LNCaP clone FGC (cell line): ENCODE measurements around the gene NDUFAB1.

Experiments used
- DNase-seq: peaks from one replicate; pipeline ENCODE4 v3.0.0-alpha.2; 2011; ENCODE audit warnings: low read depth
- H3K4me3 ChIP-seq: 2 replicates; pipeline ENCODE4 v1.5.1; 2011; ENCODE audit warnings: mild to moderate bottlenecking, low read depth, low read length, control low read depth
- CTCF ChIP-seq: IDR thresholded peaks from 2 replicates; pipeline ENCODE4 v1.5.1; 2012; ENCODE audit warnings: mild to moderate bottlenecking; ENCODE audit not compliant: control insufficient read depth, insufficient read depth; ENCODE audit errors: extremely low read depth

The NDUFAB1 gene

GRCh38 chr16:23564575-23565363, 31.3 kb downstream of the NDUFAB1 start:
- no peak overlapping the region for H3K4me3 ChIP-seq
- DNase-seq: peak; percentile 64
- TF ChIP-seq CTCF: no peak

- no peak for TF ChIP-seq CTCF
- no peak overlapping the region for H3K4me3 ChIP-seq
- no peak for DNase-seq
These were observed 32.9 kb downstream of the NDUFAB1 start for GRCh38 chr16:23563186-23563585.

GRCh38 chr16:23562505-23562904, 33.6 kb downstream of the NDUFAB1 start:
- no peak for TF ChIP-seq CTCF
- no peak overlapping the region for H3K4me3 ChIP-seq
- DNase-seq: no peak

GRCh38 chr16:23561586-23561985, 34.5 kb downstream of the NDUFAB1 start:
- DNase-seq: no peak
- TF ChIP-seq CTCF: no peak
- no peak overlapping the region for H3K4me3 ChIP-seq

GRCh38 chr16:23557779-23558702, 38.1 kb downstream of the NDUFAB1 start:
- DNase-seq: no peak
- H3K4me3 ChIP-seq: peak overlapping the region; percentile 65
- TF ChIP-seq CTCF: no peak

- peak; percentile 94 for DNase-seq
- peak within 1 kb of the TSS; percentile 65 for H3K4me3 ChIP-seq
- TF ChIP-seq CTCF: peak; percentile 88
These were observed 39.0 kb downstream of the NDUFAB1 start, which contains the start of the genes EARS2 and UBFD1 for GRCh38 chr16:23556881-23557778. Gene EARS2, minus strand, starts transcription at chr16:23557350. Its CDS starts 7 bp downstream, at chr16:23557343. Gene UBFD1, plus strand, starts transcription at chr16:23557727. Its CDS starts 16 bp downstream, at chr16:23557743.
